Activated CD4-positive, alpha-beta memory T cell treated with anti-CD3 and anti-CD28 coated beads, Interleukin-2, amount 10 ng/mL, durations not matched to agents 7 days and 5 days (primary cell): ENCODE measurements around the gene TBCD. TPM values are rescaled to one million over a fixed set of nuclear protein-coding genes. Genes with fewer than 3 reads are reported as not detected.

ENCODE experiments used
- CTCF ChIA-PET: fragments of 350-600 bp; sonication (Branson Sonifier 250); formaldehyde crosslinking; loops from one replicate; lab custom pipeline; 2021; ENCODE audit warnings: antibody characterized with exemption, inconsistent platforms; lab: Charles Lee
- POLR2A ChIA-PET: fragments of 350-600 bp; sonication (Branson Sonifier 250); formaldehyde crosslinking; loops from one replicate; lab custom pipeline; 2021; ENCODE audit warnings: antibody characterized with exemption; lab: Charles Lee
- DNase-seq: peaks from one replicate; pipeline ENCODE4 v3.0.0-alpha.2; 2020
- H3K27ac Mint-ChIP-seq: one replicate; pipeline ENCODE4 v1.8.0; 2021; ENCODE audit warnings: mild to moderate bottlenecking, mixed read lengths
- H3K27me3 Mint-ChIP-seq: one replicate; pipeline ENCODE4 v1.8.0; 2021; ENCODE audit warnings: mixed read lengths
- H3K36me3 Mint-ChIP-seq: one replicate; pipeline ENCODE4 v1.8.0; 2021; ENCODE audit warnings: low read depth, mixed read lengths
- H3K4me1 Mint-ChIP-seq: one replicate; pipeline ENCODE4 v1.8.0; 2021; ENCODE audit warnings: mixed read lengths
- H3K4me3 Mint-ChIP-seq: one replicate; pipeline ENCODE4 v1.8.0; 2021; ENCODE audit warnings: mild to moderate bottlenecking, mixed read lengths
- H3K9me3 Mint-ChIP-seq: one replicate; pipeline ENCODE4 v1.8.0; 2021; ENCODE audit warnings: mixed read lengths
- total RNA-seq, 2 experiments: library from RNA; stranded (reverse); gene quantifications; one replicate each; pipeline ENCODE4 v1.2.3, GENCODE V29; 2021

Gene TBCD
- total RNA-seq, 2 experiments from 2014 or later: 133 to 135 TPM

DNA sequence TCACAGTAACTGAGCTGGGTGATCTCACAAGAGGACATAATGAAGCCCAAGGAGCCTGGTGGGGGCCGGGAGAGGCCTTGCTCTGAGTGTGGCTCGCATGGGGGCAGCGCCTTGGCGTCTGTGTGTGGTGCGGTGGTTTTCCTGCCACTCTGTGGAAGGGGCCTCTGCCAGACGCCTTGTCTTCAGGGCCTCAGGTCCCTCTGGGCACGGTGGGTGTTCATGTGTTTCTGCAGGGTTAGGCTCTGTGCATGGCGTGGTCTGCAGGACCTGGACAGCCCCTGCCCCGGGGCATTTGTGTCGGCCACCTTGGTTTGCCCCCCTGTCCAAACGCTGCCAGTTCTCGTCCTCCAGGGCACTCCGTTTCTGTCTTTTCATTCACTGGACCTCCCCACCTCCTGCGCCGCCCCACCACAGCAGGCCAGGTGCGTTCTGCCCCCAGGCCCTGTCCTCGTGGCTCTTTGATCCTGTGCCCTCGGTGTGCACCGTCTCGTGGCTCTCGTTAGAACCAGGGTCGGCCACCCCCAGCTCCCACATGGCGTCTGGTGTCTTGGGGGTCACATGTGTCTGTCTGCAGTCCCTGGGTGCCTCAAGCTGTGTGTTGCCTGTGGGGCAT is 131.7 kb downstream of the TBCD start:
- H3K27me3 Mint-ChIP-seq: no peaks in the 10 kb centered on the region
- H3K27ac Mint-ChIP-seq: peak overlapping the region; percentile 93
- H3K9me3 Mint-ChIP-seq: no peaks in the 10 kb centered on the region
- ChIA-PET POLR2A (interaction anchor here (0.6 to 5.8 kb wide), 11 partner anchors 9 to 1993 kb away, joined by 3 to 48 read pairs (median 4); no protein-coding TSS in a partner anchor), CTCF (interaction anchor here (0.6 to 3.1 kb wide), 3 partner anchors 19 to 49 kb away, joined by 3 to 14 read pairs (median 12); no protein-coding TSS in a partner anchor)
- H3K4me3 Mint-ChIP-seq: peak overlapping the region; percentile 72
- no peak for DNase-seq
- H3K36me3 Mint-ChIP-seq: peaks cover 33% of the 10 kb centered on the region
- peaks cover 79% of the 10 kb centered on the region for H3K4me1 Mint-ChIP-seq

DNA sequence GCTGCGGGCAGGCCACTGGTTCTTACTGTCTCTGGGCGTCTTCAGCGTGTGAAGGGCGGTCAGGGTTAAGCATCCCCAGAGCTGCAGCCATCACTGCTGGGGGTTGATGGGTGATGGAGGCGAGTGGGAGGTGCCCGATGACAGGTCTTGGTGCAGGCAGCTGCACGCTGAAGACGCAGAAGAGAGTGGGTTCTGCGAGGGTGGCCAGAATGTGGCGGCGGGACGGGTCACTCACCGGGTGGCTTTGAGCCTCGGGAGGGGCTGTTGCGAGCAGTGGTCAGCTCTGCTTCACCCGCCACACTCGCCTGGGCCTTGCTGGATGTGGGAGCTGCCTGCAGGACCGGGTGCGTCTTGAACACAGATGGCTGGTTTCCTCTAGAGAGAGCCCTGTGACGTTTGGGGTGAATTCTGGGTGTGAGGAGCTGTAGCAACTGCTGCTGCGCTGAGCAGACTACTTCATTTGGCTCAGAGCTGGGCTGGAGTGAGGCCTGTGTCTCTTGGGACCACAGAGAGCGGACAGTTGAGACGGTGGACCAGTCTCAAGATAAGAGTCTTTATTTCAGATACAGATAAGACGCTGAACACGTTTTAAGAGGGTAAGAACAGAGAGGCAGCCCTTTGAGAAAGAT is 132.6 kb downstream of the TBCD start:
- POLR2A ChIA-PET: interaction anchor here (0.6 to 5.8 kb wide), 11 partner anchors 8 to 1993 kb away, joined by 3 to 48 read pairs (median 8); no protein-coding TSS in a partner anchor
- peaks cover 23% of the 10 kb centered on the region for H3K36me3 Mint-ChIP-seq

DNA sequence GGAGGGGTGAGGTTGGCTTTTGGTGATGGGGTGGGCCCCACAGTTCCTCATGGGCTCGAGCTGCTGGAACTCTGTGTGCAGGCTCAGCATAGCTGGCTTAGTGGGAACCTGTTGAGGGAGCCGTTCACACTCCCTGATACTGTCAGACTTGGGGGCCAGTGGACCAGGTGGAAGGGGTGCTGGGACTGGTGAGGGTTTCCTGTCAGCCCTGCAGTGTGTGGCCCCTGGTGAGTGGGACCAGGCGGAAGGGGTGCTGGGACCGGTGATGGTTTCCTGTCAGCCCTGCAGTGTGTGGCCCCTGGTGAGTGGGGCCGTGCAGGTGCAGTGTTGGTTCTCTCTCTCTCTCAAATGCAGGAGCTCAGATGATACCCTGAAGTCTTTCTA is 133.1 kb downstream of the TBCD start:
- peak overlapping the region; percentile 76 for H3K27ac Mint-ChIP-seq
- DNase-seq: peak; percentile 59
- CTCF ChIA-PET: interaction anchor here (0.8 to 2.4 kb wide), 6 partner anchors 9 to 104 kb away, joined by 3 to 14 read pairs (median 6); no protein-coding TSS in a partner anchor

More for the DNA sequence above, 132.6 kb downstream of the TBCD start:
- Mint-ChIP-seq H3K9me3 (no peaks in the 10 kb centered on the region), H3K4me3 (peak overlapping the region; percentile 44), H3K4me1 (peaks cover 70% of the 10 kb centered on the region), H3K27me3 (no peaks in the 10 kb centered on the region), H3K27ac (peak overlapping the region; percentile 76)
- CTCF ChIA-PET: interaction anchor here (1.3 to 2.4 kb wide), 4 partner anchors 9 to 102 kb away, joined by 3 to 14 read pairs (median 8); no protein-coding TSS in a partner anchor
- no peak for DNase-seq

DNA sequence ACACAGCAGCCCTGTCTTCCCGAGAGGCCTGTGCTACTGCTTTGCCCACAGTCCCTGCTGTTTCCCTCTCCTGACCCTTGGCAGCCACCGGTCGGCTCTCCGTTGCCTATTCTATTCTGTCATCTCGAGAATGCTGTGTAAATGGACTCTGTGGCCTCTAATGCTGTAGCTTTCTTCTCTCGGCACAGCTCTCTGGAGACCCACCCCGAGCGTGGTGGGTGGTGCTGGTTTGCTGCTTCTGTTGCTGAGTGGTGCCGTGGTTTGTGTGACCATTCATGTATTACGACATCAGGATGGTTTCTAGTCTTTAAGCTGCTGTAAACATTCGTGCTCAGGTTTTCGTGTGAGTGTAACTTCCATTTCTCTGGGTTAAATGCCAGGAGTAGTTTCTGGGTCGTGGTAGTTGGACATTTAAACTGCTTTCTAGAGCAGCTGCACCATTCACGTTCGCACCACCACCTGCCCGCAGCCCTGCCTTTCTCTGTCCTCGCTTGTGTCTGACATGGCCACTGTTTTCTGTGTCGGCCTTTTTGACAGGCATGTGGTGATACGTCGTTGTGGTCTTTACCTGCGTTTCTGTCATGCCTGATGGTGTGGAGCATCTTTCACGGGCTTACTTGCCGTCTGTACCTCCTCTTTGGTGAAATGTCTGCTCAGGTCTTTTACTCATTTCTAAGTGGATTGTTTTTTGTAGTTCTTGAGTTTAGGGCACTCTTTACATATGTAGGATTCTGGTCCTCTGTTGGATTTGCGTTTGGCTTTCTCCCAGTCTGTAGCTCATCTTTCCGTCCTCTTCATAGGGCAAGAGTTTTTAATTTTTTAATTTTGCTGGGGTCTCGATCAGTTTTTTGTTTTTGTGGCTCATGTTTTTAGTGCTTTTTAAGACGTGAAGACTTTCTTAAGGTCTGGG is 135.6 kb downstream of the TBCD start:
- Mint-ChIP-seq H3K4me3 (no peak overlapping the region), H3K27me3 (no peaks in the 10 kb centered on the region), H3K9me3 (no peaks in the 10 kb centered on the region), H3K4me1 (peaks cover 60% of the 10 kb centered on the region), H3K36me3 (peaks cover 17% of the 10 kb centered on the region), H3K27ac (peak overlapping the region; percentile 58)
- POLR2A ChIA-PET: no interaction called here
- CTCF ChIA-PET: no interaction called here
- no peak for DNase-seq

More for the DNA sequence above, 133.1 kb downstream of the TBCD start:
- H3K4me1 Mint-ChIP-seq: peaks cover 68% of the 10 kb centered on the region
- POLR2A ChIA-PET: interaction anchor here (1.0 to 5.8 kb wide), 9 partner anchors 8 to 314 kb away, joined by 3 to 48 read pairs (median 8); no protein-coding TSS in a partner anchor
- no peaks in the 10 kb centered on the region for H3K9me3 Mint-ChIP-seq
- peak overlapping the region; percentile 44 for H3K4me3 Mint-ChIP-seq
- H3K36me3 Mint-ChIP-seq: peaks cover 18% of the 10 kb centered on the region
- no peaks in the 10 kb centered on the region for H3K27me3 Mint-ChIP-seq

DNA sequence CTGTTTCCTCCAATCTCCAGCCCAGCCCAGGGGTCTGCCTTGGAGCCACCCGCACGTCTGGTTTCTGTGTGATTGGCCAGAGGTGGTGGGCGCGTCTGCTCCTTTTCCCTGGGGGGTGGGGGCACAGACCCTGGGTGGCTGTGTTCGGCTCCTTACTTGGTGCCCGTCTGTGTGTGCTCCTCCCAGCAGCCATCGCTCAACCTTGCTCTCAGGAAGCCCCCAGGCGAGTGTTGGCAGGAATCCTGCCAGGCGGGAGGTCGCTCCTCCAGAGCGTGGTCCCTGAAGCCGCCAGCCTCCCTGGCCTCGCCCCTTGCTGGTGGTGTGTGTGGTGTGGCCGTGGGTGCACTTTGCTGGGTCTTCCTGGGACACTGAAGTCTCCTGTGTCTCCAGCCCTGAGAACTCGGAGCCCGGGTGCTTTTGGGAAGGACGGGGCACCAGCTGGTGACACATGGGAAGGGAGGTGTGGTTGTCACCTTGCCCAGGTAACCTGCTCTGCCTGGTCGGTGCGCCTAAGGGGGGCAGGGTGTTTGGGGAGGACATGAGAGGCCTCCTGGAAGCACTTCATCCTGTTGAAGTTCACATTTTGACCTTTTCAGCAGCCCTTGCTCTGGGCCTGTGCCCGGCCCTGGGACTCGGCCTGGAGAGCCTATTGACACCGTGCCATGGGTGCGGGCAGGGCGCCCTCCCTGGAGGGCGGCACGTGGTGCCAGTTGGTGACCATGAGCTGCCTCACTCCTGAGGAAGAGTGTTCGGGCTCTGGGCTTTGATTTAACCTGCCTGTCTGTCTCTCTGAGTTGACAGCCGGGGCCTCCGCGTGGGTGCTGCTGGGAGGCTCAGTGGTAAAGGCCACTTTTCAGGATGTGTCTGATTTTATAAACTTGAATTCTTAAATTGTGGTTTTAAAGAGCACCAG is 137.0 kb downstream of the TBCD start:
- Mint-ChIP-seq H3K9me3 (no peaks in the 10 kb centered on the region), H3K4me3 (no peak overlapping the region), H3K36me3 (peaks cover 15% of the 10 kb centered on the region), H3K27me3 (no peaks in the 10 kb centered on the region), H3K27ac (no peak overlapping the region), H3K4me1 (peaks cover 60% of the 10 kb centered on the region)
- DNase-seq: no peak
- ChIA-PET POLR2A (no interaction called here), CTCF (no interaction called here)

DNA sequence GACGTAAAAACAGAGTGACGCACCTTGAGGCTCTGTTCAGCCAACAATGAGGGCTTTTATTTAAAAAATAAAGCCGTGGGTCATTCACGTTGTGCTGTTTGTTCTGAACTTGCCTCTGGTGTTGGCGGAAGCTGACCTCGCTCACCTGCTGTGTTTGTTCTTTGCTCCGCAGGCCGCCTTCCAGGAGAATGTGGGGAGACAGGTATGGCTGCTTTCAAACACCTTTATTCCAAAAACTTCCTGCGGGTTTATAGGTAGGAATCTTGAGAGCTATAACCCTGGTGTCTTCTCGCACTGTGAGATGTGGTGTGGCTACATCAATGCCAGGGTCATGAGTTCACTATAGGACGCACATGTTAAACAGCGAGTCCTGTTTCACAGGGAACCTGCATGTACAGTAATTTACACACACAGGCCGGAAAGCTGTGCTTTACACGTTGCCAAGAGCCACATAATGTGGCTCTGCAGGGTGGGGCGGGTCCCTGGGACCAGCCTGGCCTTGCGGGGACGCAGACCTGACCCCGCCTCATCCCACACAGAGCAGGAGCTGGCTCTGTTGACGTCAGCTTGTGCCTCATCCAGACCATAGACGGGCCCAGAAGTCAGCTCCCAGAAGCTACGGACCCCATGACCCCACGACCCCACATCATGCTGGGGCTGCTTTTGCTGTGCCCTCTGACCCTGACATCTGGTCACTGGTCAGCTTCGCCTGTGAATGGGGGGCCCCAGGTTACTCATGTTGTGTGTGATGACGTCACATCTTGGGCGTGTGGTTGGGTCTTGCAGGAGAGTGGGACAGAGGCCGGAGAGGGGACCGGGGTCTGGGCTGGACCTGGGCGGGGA is 137.9 kb downstream of the TBCD start:
- Mint-ChIP-seq H3K9me3 (no peaks in the 10 kb centered on the region), H3K4me3 (no peak overlapping the region), H3K27me3 (no peaks in the 10 kb centered on the region), H3K36me3 (peaks cover 20% of the 10 kb centered on the region), H3K27ac (no peak overlapping the region), H3K4me1 (peaks cover 60% of the 10 kb centered on the region)
- CTCF ChIA-PET: no interaction called here
- DNase-seq: no peak
- POLR2A ChIA-PET: no interaction called here

DNA sequence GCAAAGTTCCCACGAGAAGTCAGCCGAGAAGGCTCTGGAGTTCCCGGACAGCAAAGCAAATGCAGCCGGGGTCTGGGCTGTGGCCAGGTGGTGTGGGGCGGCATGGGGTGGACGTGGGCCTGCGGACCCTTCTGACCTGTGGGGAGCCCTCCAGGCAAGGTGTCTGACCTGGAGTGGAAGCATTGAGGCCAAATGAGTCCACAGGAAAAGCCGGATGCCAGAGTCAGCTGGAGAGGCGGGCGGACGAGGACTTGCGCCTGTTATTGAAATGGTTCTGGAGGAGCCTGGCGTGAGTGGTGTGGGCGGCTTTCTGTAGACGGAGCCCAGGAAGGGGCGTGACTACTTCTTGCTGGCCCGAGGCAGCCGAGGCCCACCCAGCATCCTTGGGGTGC is 138.5 kb downstream of the TBCD start:
- Mint-ChIP-seq H3K4me3 (no peak overlapping the region), H3K36me3 (peaks cover 18% of the 10 kb centered on the region), H3K27ac (no peak overlapping the region), H3K27me3 (no peaks in the 10 kb centered on the region), H3K9me3 (no peaks in the 10 kb centered on the region), H3K4me1 (peaks cover 58% of the 10 kb centered on the region)
- POLR2A ChIA-PET: no interaction called here
- DNase-seq: no peak
- CTCF ChIA-PET: no interaction called here

DNA sequence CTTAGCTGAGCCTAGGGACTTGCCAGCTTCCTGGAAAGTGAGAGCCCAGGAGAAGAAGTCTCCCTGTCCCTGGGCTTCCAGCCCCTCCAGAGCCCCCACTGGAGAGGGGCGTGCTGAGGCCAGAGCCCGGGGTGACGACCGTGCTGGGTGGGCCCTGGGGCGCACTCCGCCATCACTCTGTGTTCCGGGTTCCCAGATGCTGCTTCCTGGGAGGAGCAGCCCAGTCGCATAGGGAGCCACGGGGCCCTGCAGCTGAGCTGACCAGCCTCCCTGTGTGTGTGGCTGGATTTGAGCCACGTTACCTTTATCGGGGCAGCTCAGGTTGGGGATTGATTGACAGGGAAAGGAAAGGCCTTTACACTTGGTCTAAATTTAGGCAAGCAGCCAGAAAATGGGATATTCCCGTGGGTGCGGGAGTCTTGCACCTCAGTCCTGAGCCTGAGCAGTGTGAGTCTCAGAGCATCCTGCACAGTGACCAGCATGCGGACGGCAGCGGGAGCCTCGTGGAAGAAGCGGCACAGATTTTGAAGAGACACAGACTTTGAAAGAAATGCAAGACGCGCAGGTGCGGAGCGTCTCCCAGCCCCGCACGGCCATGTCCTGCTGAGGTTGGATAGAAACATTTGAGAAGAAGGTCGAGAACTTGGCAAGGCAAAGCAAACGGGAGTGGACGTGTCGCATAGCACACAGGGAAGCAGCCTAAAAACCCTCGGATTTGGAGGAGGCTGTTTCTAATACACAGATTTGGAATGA is 139.2 kb downstream of the TBCD start:
- ChIA-PET POLR2A (no interaction called here), CTCF (no interaction called here)
- no peak for DNase-seq
- H3K4me1 Mint-ChIP-seq: peaks cover 56% of the 10 kb centered on the region
- peaks cover 18% of the 10 kb centered on the region for H3K36me3 Mint-ChIP-seq
- H3K27ac Mint-ChIP-seq: no peak overlapping the region
- H3K27me3 Mint-ChIP-seq: no peaks in the 10 kb centered on the region
- no peaks in the 10 kb centered on the region for H3K9me3 Mint-ChIP-seq
- H3K4me3 Mint-ChIP-seq: no peak overlapping the region

DNA sequence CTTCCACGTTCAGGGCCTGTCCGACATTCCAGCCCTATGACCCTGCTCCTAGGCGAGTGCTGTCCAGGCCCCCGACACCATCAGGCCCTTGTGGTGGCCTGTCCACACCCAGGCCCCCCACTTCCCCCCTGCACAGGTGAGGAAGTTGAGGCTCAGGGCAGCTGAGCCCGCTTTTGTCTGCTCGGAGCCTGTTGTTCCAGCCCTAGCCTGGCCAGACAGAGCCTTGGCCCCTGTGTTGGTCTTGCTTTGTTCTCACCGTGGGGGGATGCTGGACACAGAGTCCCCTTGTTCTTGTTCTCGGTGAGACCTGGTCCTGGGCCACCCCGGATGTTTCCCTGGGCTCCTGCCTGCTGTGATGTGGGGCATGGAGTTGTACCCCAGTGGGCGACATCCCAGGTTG is 140.0 kb downstream of the TBCD start:
- Mint-ChIP-seq H3K27ac (no peak overlapping the region), H3K36me3 (peaks cover 21% of the 10 kb centered on the region), H3K27me3 (no peaks in the 10 kb centered on the region), H3K4me3 (no peak overlapping the region), H3K9me3 (no peaks in the 10 kb centered on the region), H3K4me1 (peaks cover 52% of the 10 kb centered on the region)
- ChIA-PET CTCF (no interaction called here), POLR2A (interaction anchor here (0.6 to 3.5 kb wide), 3 partner anchors 8 to 628 kb away, joined by 3 to 20 read pairs (median 4); no protein-coding TSS in a partner anchor)
- DNase-seq: no peak

DNA sequence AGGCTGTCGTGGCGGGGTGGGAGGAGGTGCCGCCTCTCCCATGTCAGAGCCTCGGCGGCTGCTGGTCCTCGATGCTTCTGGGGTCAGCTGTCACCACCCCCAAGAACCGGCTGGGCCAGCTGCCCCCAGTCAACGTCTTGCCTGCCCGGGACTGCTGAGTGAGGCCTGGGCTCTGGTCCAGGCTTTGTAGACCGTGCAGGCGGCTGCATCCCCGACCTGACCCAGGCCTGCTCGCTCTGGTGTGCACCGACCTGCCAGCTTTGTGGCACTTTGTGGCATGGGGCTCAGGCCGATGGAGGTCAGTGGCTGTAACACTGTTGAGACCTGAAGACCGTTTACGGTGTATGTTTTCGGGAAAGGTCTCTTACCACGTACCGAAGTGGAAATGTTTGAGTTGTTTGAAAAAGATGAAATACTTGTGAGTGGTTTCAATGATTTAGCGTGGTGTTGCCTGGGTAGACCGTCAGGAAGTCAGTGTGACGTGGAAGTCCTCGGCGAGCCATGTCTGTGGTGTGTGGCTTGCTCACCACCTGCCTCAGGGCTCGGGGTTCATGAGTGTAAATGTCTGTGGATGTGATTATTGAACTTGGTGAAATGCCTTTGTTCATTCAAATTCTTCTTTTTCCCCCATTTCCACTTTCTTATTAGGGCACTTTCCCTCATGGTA is 141.2 kb downstream of the TBCD start:
- POLR2A ChIA-PET: interaction anchor here (0.9 to 3.5 kb wide), 5 partner anchors 8 to 158 kb away, joined by 3 to 20 read pairs (median 7); no protein-coding TSS in a partner anchor
- CTCF ChIA-PET: interaction anchor here (1.3 to 1.8 kb wide), 2 partner anchors 8 to 29 kb away, joined by 3 to 5 read pairs; no protein-coding TSS in a partner anchor
- Mint-ChIP-seq H3K36me3 (peaks cover 19% of the 10 kb centered on the region), H3K27ac (peak overlapping the region; percentile 68), H3K4me1 (peaks cover 42% of the 10 kb centered on the region), H3K4me3 (peak overlapping the region; percentile 57), H3K9me3 (no peaks in the 10 kb centered on the region), H3K27me3 (no peaks in the 10 kb centered on the region)
- peak; percentile 83 for DNase-seq
